NCI-H2227 (cell line): ENCODE data around the gene RNF187.
"Not testable (repeated sequence)": the region's sequence is repeated elsewhere in the genome, so short reads cannot be mapped to it uniquely, and the experiment has no call there.

ENCODE experiments used
- DNase-seq: peaks from one replicate; lab custom pipeline; 2025; ENCODE audit not compliant: unreplicated experiment; lab: John Stamatoyannopoulos, UW

RNF187 gene

GRCh38 chr1:228486596-228487335, 416 bp upstream of the RNF187 start:
- DNase-seq = peak; percentile 94

GRCh38 chr1:228488125-228488817, 1.1 kb downstream of the RNF187 start:
- no peak for DNase-seq

GRCh38 chr1:228488818-228489674, 1.9 kb downstream of the RNF187 start:
- no peak for DNase-seq

- DNase-seq = no peak
These were observed 3.2 kb downstream of the RNF187 start for GRCh38 chr1:228490120-228491078.

GRCh38 chr1:228493141-228494043, 6.2 kb downstream of the RNF187 start:
- no peak for DNase-seq

GRCh38 chr1:228494044-228494353, 6.8 kb downstream of the RNF187 start:
- no peak for DNase-seq

- DNase-seq = no peak
These were observed 7.2 kb downstream of the RNF187 start for GRCh38 chr1:228494391-228494790.

GRCh38 chr1:228494970-228495853, 8.0 kb downstream of the RNF187 start:
- DNase-seq = no peak

GRCh38 chr1:228496084-228496483, 8.9 kb downstream of the RNF187 start:
- DNase-seq = no peak

- DNase-seq = no peak
These were observed 9.3 kb downstream of the RNF187 start for GRCh38 chr1:228496494-228496893.

- no peak for DNase-seq
These were observed 10.0 kb downstream of the RNF187 start for GRCh38 chr1:228497206-228497605.

GRCh38 chr1:228497817-228498216, 10.6 kb downstream of the RNF187 start:
- DNase-seq = no peak

GRCh38 chr1:228500143-228500734, 13.1 kb downstream of the RNF187 start:
- no peak for DNase-seq

GRCh38 chr1:228500901-228501871, 14.0 kb downstream of the RNF187 start:
- DNase-seq = peak; percentile 86

GRCh38 chr1:228502522-228502921, 15.3 kb downstream of the RNF187 start:
- no peak for DNase-seq

GRCh38 chr1:228505944-228506343, 18.8 kb downstream of the RNF187 start:
- not testable (repeated sequence) for DNase-seq
